Endothelial cell (in vitro differentiated cells): ENCODE results near the gene ZNF184. TPM values are rescaled to one million over a fixed set of nuclear protein-coding genes. Genes with fewer than 3 reads are reported as not detected.
A peak's percentile ranks its signal among the peaks of the same experiment; 100 is the strongest.

Source experiments
- DNase-seq: peaks from one replicate; pipeline ENCODE4 v3.0.0; 2021; ENCODE audit warnings: low spot score
- H3K27ac Mint-ChIP-seq: one replicate; pipeline ENCODE4 v1.8.0; 2021; ENCODE audit warnings: mixed read lengths, inconsistent platforms; ENCODE audit not compliant: unreplicated experiment
- H3K27me3 Mint-ChIP-seq: one replicate; pipeline ENCODE4 v1.8.0; 2021; ENCODE audit warnings: mild to moderate bottlenecking, moderate library complexity, mixed read lengths, inconsistent platforms; ENCODE audit not compliant: unreplicated experiment
- H3K36me3 Mint-ChIP-seq: one replicate; pipeline ENCODE4 v1.8.0; 2021; ENCODE audit warnings: mild to moderate bottlenecking, low read depth, mixed read lengths, inconsistent platforms; ENCODE audit not compliant: unreplicated experiment
- H3K4me1 Mint-ChIP-seq: one replicate; pipeline ENCODE4 v1.8.0; 2021; ENCODE audit warnings: mild to moderate bottlenecking, mixed read lengths, inconsistent platforms; ENCODE audit not compliant: unreplicated experiment
- H3K4me3 Mint-ChIP-seq: one replicate; pipeline ENCODE4 v1.8.0; 2021; ENCODE audit warnings: mild to moderate bottlenecking, mixed read lengths, inconsistent platforms; ENCODE audit not compliant: unreplicated experiment
- H3K9me3 Mint-ChIP-seq: one replicate; pipeline ENCODE4 v1.8.0; 2021; ENCODE audit warnings: mixed read lengths, inconsistent platforms; ENCODE audit not compliant: unreplicated experiment
- total RNA-seq: library from RNA; stranded (reverse); fragmentation: NEBNext Ultra II Directional; extraction: Animal tissue kit (Norgen Biotek cat#: 25700); gene quantifications from one replicate; pipeline ENCODE4 v1.2.1, GENCODE V29; 2021; ENCODE audit not compliant: unreplicated experiment
- TF ChIP-seq, protein P1 (sequence below): fragments of 200-600 bp; sonication (generic); IDR thresholded peaks from one replicate; pipeline ENCODE4 v1.5.0; 2021; ENCODE audit warnings: antibody characterized with exemption; ENCODE audit not compliant: unreplicated experiment

Gene ZNF184
- total RNA-seq, 1 donor from 2014 or later: 12.6 TPM

DNA sequence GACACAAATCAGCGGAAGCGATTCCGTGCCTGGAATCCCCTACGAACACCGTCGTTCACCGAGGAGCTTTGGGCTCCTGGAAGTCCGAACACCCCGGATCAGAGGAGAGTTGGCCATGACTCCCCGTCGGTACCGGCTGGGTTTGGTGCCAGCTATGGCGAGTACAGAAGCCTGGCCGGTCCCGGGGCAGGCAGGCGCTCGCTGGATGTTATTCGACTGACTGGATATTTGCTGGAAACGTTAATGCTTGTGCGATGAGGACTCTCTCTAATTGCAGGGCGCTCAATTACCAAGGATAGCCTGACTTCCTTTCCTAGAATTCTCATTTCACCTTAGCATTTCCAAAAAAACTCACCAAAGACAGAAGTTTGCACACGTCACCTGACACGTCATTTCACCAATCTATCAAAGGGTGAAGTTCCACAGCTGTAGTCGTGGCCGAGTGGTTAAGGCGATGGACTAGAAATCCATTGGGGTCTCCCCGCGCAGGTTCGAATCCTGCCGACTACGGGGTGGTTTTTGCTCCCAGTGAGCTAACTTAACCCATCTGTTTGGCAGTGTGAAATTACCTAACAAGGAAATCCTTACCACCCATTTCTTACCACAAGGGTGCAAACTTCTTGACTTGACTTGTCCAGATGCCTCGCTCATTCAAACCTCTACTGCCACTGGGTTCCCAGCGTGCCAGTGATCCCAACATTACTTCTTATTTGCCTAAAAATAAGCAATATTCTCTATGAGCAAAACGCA lies 22.7 kb upstream of the ZNF184 start:
- peak overlapping the region; percentile 93 for H3K4me3 Mint-ChIP-seq
- H3K4me1 Mint-ChIP-seq: peaks cover 4% of the 10 kb centered on the region
- TF ChIP-seq, protein P1, sequence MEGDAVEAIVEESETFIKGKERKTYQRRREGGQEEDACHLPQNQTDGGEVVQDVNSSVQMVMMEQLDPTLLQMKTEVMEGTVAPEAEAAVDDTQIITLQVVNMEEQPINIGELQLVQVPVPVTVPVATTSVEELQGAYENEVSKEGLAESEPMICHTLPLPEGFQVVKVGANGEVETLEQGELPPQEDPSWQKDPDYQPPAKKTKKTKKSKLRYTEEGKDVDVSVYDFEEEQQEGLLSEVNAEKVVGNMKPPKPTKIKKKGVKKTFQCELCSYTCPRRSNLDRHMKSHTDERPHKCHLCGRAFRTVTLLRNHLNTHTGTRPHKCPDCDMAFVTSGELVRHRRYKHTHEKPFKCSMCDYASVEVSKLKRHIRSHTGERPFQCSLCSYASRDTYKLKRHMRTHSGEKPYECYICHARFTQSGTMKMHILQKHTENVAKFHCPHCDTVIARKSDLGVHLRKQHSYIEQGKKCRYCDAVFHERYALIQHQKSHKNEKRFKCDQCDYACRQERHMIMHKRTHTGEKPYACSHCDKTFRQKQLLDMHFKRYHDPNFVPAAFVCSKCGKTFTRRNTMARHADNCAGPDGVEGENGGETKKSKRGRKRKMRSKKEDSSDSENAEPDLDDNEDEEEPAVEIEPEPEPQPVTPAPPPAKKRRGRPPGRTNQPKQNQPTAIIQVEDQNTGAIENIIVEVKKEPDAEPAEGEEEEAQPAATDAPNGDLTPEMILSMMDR: no peak
- peaks cover 11% of the 10 kb centered on the region for H3K27me3 Mint-ChIP-seq
- DNase-seq: peak; percentile 66
- peak overlapping the region; percentile 55 for H3K27ac Mint-ChIP-seq
- H3K9me3 Mint-ChIP-seq: no peaks in the 10 kb centered on the region
- H3K36me3 Mint-ChIP-seq: no peaks in the 10 kb centered on the region

DNA sequence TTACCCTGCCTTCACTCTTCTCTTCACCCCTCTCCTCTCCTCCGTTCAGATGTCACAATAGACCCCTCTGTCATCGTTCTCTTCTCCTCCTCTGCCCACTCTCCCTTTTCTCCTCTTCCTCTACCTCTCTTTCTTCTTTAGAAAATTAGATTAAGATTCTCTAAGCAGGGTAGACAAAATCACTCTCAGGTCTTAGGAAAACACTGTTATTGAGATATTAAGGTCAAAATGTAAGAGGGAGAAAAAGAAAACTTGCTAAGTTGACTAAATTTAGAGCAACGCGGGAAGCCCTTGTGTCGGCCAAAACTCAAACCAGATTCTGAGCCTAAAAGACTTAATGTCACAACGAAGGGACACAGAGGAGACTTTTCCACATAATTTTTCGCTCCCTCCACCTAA lies 22.1 kb upstream of the ZNF184 start:
- no peaks in the 10 kb centered on the region for H3K9me3 Mint-ChIP-seq
- peak overlapping the region; percentile 93 for H3K4me3 Mint-ChIP-seq
- H3K36me3 Mint-ChIP-seq: no peaks in the 10 kb centered on the region
- peaks cover 11% of the 10 kb centered on the region for H3K27me3 Mint-ChIP-seq
- TF ChIP-seq, protein P1: no peak
- DNase-seq: no peak
- H3K4me1 Mint-ChIP-seq: peaks cover 4% of the 10 kb centered on the region
- H3K27ac Mint-ChIP-seq: peak overlapping the region; percentile 55

DNA sequence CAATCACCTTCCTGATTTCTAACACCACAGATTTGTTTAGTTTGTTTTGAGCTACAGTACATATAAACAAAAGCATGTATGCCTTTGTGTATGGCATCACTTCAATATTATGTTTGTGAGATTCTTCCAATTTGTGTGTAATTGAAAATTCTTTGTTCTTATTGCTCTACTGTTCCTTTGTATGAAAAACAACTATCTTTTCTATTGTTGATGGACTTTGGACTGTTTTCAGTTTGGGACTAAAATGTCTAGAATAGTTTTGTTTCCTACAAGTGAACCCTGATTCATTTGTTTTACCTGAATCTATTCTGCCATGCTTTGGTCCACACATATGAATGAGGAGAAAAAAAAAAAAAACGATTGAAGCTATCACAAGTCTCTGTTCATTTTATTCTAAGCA lies 21.2 kb upstream of the ZNF184 start:
- Mint-ChIP-seq H3K27ac (no peak overlapping the region), H3K9me3 (no peaks in the 10 kb centered on the region), H3K36me3 (no peaks in the 10 kb centered on the region), H3K27me3 (peaks cover 11% of the 10 kb centered on the region), H3K4me1 (peaks cover 4% of the 10 kb centered on the region), H3K4me3 (no peak overlapping the region)
- TF ChIP-seq, protein P1: no peak
- no peak for DNase-seq

DNA sequence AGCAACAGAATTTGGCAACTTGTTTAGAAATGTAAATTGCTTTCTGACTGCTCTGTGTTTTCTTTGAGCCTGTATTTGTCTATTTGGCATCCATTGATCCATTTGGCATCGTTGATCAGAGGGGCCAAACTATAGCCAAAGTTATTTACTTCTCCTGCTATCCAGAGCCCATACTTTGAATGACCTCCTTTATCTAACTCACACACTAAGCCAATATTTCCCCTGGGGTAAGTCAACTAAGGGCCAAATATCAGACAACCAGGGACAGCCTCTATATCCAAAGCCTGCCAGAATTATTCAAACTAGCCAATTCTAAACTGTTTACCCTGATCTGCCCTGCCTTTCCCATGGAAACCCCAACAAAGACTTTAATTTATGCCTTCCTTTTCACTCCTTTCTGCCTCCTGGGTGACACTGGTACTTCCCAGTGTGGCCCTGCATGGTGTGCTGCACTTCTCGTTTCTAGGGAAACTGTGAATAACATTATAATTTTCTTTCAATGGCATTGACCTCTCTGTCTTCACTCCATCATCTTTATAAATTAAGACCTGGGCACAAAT lies 19.8 kb upstream of the ZNF184 start:
- Mint-ChIP-seq H3K27me3 (peaks cover 11% of the 10 kb centered on the region), H3K36me3 (no peaks in the 10 kb centered on the region), H3K27ac (no peak overlapping the region), H3K4me3 (no peak overlapping the region), H3K4me1 (peaks cover 4% of the 10 kb centered on the region), H3K9me3 (no peaks in the 10 kb centered on the region)
- DNase-seq: no peak
- TF ChIP-seq, protein P1: no peak
